ENCODE data around the gene TCP11L1. TPM values are rescaled to one million over a fixed set of nuclear protein-coding genes. Genes with fewer than 3 reads are reported as not detected.

The TCP11L1 gene
- total RNA-seq, 4 donors from 2014 or later = 33.5 to 73.6 (median 55.4) TPM

DNA sequence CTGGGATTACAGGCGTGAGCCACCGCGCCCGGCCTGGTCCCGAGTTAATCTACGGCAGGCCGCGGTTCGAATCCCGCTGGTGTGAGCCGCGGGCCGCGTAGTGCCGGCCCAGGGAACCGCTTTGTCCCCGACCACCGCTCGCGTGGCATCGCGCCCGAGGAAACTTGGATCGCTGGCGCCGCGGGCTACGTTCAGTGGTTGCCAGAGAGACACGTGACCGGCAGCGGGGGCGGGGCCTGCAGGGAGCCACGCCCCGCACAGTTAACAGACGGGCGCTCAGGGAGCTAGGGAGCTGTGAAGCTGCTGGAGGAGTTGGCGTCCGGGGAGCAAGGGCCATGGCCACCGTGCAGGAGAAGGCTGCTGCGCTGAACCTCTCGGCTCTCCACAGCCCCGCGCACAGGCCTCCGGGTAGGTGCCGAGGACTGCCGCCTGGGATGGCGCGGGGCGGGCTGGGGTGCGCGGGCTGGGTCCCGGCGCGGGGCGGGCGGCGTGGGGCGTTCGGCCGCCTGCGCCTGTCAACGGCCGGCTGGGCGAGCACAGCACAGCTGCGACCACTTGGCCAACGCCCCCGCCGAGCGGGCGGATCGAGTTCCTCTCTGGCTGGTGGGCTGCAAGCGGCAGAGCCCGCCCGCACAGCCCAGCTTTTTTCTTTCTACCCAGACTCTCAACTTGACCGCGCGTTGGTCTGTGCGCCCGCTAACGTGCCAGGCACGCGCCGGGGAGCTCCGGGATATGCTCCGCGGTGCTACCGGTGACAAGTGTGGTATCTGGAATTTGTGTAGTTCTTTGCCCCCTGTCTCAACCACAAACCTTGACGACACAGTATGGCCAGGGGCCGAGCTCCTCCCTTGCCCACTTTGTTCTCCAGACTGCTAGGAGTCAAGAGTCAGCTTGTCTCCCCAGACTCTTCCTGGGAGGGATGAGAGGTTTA is 23.5 kb upstream of the TCP11L1 start, which contains the start of gene DEPDC7:
Gene DEPDC7, plus strand, starts transcription at position 258 of the 931 bp plus-strand sequence. Its CDS starts 78 bp downstream, at position 336.
- ATAC-seq = peak; percentile 95
- TF ChIP-seq POLR2AphosphoS5 (IDR thresholded peaks at IDR 0.05) (peak; percentile 20), POLR2A (IDR thresholded peaks at IDR 0.05) (peak in 1 of 2 donors; percentile 22), EP300 (IDR thresholded peaks at IDR 0.05) (no peak)
- TF ChIP-seq, protein P1, sequence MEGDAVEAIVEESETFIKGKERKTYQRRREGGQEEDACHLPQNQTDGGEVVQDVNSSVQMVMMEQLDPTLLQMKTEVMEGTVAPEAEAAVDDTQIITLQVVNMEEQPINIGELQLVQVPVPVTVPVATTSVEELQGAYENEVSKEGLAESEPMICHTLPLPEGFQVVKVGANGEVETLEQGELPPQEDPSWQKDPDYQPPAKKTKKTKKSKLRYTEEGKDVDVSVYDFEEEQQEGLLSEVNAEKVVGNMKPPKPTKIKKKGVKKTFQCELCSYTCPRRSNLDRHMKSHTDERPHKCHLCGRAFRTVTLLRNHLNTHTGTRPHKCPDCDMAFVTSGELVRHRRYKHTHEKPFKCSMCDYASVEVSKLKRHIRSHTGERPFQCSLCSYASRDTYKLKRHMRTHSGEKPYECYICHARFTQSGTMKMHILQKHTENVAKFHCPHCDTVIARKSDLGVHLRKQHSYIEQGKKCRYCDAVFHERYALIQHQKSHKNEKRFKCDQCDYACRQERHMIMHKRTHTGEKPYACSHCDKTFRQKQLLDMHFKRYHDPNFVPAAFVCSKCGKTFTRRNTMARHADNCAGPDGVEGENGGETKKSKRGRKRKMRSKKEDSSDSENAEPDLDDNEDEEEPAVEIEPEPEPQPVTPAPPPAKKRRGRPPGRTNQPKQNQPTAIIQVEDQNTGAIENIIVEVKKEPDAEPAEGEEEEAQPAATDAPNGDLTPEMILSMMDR (IDR thresholded peaks at IDR 0.05) = no peak
- Histone ChIP-seq H3K36me3 (no peaks in the 10 kb centered on the region), H3K4me1 (peaks cover 0 to 17% (median 0%) of the 10 kb centered on the region in 3 donors), H3K27ac (peak within 1 kb of the TSS in 3 of 4 donors; percentile 74 to 81 (median 78)), H3K9me3 (no peaks in the 10 kb centered on the region), H3K4me3 (peak within 1 kb of the TSS; percentile 51 to 73), H3K27me3 (no peaks in the 10 kb centered on the region)
- WGBS, 2 donors (ENCODE audit: low coverage in 1 of 2) = 1% methylated on average over 33 of the region's 89 CpGs; no CpG with 5 or more reads in 1 of the 2 donors

DNA sequence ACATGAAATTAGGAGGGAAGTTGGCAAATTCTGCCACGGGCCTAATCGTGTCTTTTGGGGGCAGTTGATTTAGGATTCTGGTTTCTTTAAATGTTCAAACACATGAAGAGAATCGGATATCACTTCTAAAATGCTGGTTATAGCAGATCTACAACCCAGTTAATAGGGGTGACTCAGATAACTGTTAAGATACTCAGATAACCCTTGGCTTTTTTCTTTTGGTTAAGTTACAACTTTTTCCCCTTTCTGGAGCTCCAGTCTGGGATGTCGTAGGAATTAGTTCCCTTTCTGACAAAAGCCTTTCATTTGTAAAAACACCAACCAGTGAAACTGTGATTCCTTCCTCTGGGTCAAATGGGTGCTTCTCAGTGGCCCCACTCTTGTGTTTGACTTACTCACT is 22.7 kb upstream of the TCP11L1 start:
- WGBS, 2 donors (ENCODE audit: low coverage in 1 of 2) = 42 to 64% methylated on average over 4 of the region's 4 CpGs
- H3K9me3 ChIP-seq = no peaks in the 10 kb centered on the region
- no peak for ATAC-seq
- no peaks in the 10 kb centered on the region for H3K36me3 ChIP-seq
- H3K4me1 ChIP-seq = peaks cover 0 to 17% (median 0%) of the 10 kb centered on the region in 3 donors
- peak overlapping the region; percentile 51 to 73 for H3K4me3 ChIP-seq
- H3K27me3 ChIP-seq = no peaks in the 10 kb centered on the region
- TF ChIP-seq, protein P1 (IDR thresholded peaks at IDR 0.05) = no peak
- no peak for TF ChIP-seq POLR2AphosphoS5 (IDR thresholded peaks at IDR 0.05)
- no peak for TF ChIP-seq EP300 (IDR thresholded peaks at IDR 0.05)
- peak overlapping the region in 3 of 4 donors; percentile 74 to 81 (median 78) for H3K27ac ChIP-seq

GRCh38 chr11:33017478-33017877 is 21.9 kb upstream of the TCP11L1 start:
- WGBS, 2 donors (ENCODE audit: low coverage in 1 of 2) = 82 to 90% methylated on average over 6 to 9 of the region's 9 CpGs
- H3K4me1 ChIP-seq = peaks cover 0 to 22% (median 0%) of the 10 kb centered on the region in 3 donors
- H3K9me3 ChIP-seq = no peaks in the 10 kb centered on the region
- no peak for TF ChIP-seq POLR2AphosphoS5 (IDR thresholded peaks at IDR 0.05)
- TF ChIP-seq POLR2A (IDR thresholded peaks at IDR 0.05) = no peak
- TF ChIP-seq EP300 (IDR thresholded peaks at IDR 0.05) = no peak
- TF ChIP-seq, protein P1 (IDR thresholded peaks at IDR 0.05) = no peak
- peak overlapping the region in 1 of 2 donors; percentile 73 for H3K4me3 ChIP-seq
- no peaks in the 10 kb centered on the region for H3K27me3 ChIP-seq
- no peak for ATAC-seq
- no peaks in the 10 kb centered on the region for H3K36me3 ChIP-seq
- no peak overlapping the region for H3K27ac ChIP-seq

- H3K27ac ChIP-seq = no peak overlapping the region
- TF ChIP-seq EP300 (IDR thresholded peaks at IDR 0.05) (no peak), POLR2A (IDR thresholded peaks at IDR 0.05) (no peak), POLR2AphosphoS5 (IDR thresholded peaks at IDR 0.05) (no peak)
- TF ChIP-seq, protein P1 (IDR thresholded peaks at IDR 0.05) = no peak
- no peaks in the 10 kb centered on the region for H3K9me3 ChIP-seq
- WGBS, 2 donors (ENCODE audit: low coverage in 1 of 2) = 77 to 94% methylated on average over 3 of the region's 3 CpGs
- H3K36me3 ChIP-seq = no peaks in the 10 kb centered on the region
- peaks cover 0 to 24% (median 0%) of the 10 kb centered on the region in 3 donors for H3K4me1 ChIP-seq
- H3K4me3 ChIP-seq = no peak overlapping the region
- ATAC-seq = no peak
- H3K27me3 ChIP-seq = no peaks in the 10 kb centered on the region
These were observed 21.4 kb upstream of the TCP11L1 start for GRCh38 chr11:33017965-33018364.

Data from gastroesophageal sphincter (tissue), 4 donors.